GM12878 (cell line): Measurements from ENCODE around the gene CIAPIN1. TPM values are rescaled to one million over a fixed set of nuclear protein-coding genes. Genes with fewer than 3 reads are reported as not detected.

Experiments used
- ATAC-seq: fragments of 200-7000 bp; cut with Tn5 transposase; 3 replicates; pipeline ENCODE4 v1.9.1; 2020; ENCODE audit warnings: mild to moderate bottlenecking, moderate library complexity
- BruUV-seq: library from RNA; stranded (reverse); fragments of 400-500 nt; replicated peaks from 2 replicates; lab custom pipeline; 2021; lab: Mats Ljungman, UMichigan
- CTCF ChIA-PET: fragments of 300-600 bp; sonication (Branson Sonifier 250); formaldehyde crosslinking; extraction: SDS; loops from one replicate; lab custom pipeline; 2021; ENCODE audit warnings: inconsistent platforms; lab: Yijun Ruan, JAX
- POLR2A ChIA-PET: fragments of 350-600 bp; formaldehyde crosslinking; extraction: SDS; loops from one replicate; lab custom pipeline; 2021; ENCODE audit warnings: inconsistent platforms; lab: Charles Lee
- RAD21 ChIA-PET: fragments of 300-600 bp; sonication (Branson Sonifier 250); formaldehyde crosslinking; loops from one replicate; lab custom pipeline; 2023; ENCODE audit warnings: antibody characterized with exemption; ENCODE audit not compliant: unreplicated experiment; lab: Charles Lee
- SMC1A ChIA-PET: fragments of 300-600 bp; sonication (Branson Sonifier 250); formaldehyde crosslinking; loops from one replicate; lab custom pipeline; 2023; ENCODE audit not compliant: unreplicated experiment, uncharacterized antibody; lab: Charles Lee
- DNase-seq: peaks from one replicate; pipeline ENCODE4 v3.0.0-alpha.2; 2011; ENCODE audit warnings: low read depth, low spot score
- FAIRE-seq: peaks from 3 replicates; lab custom pipeline; 2011; peaks lifted over from hg19 to GRCh38; lab: Jason Lieb, UNC
- H2AFZ ChIP-seq: 2 replicates; pipeline ENCODE4 v1.6.0; 2011; ENCODE audit warnings: low read depth, low read length, control low read depth; ENCODE audit not compliant: control insufficient read depth
- H3K27ac ChIP-seq: 2 replicates; pipeline ENCODE4 v1.5.1; 2011; ENCODE audit warnings: control low read depth; ENCODE audit not compliant: control insufficient read depth, insufficient read depth
- H3K27me3 ChIP-seq, 2 experiments: replicated peaks in 1 of 2; 2 replicates each; pipeline versions ENCODE4 v1.6.0 to v1.6.1; 2011; ENCODE audit warnings: low read length in 1 of 2; ENCODE audit not compliant: control insufficient read depth in 2 of 2, insufficient read depth in 2 of 2
- H3K36me3 ChIP-seq, 2 experiments: 2 replicates each; pipeline ENCODE4 v1.5.1; 2011; ENCODE audit warnings: low read length in 1 of 2; ENCODE audit not compliant: control insufficient read depth in 2 of 2, insufficient read depth in 2 of 2
- H3K4me1 ChIP-seq: 2 replicates; pipeline ENCODE4 v1.6.1; 2011; ENCODE audit warnings: mild to moderate bottlenecking, low read length, moderate library complexity, mixed read lengths; ENCODE audit not compliant: control insufficient read depth, insufficient read depth
- H3K4me2 ChIP-seq: 2 replicates; pipeline ENCODE4 v1.6.0; 2011; ENCODE audit warnings: control low read depth; ENCODE audit not compliant: control insufficient read depth, insufficient read depth
- H3K4me3 ChIP-seq: fragments of 200-600 bp; sonication (generic); 2 replicates; pipeline ENCODE4 v1.5.1; 2016
- H3K79me2 ChIP-seq: 2 replicates; pipeline ENCODE4 v1.6.0; 2011; ENCODE audit warnings: low read length; ENCODE audit not compliant: control insufficient read depth, insufficient read depth
- H3K9ac ChIP-seq: 2 replicates; pipeline ENCODE4 v1.8.0; 2011; ENCODE audit warnings: low read length, control low read depth, mixed read lengths; ENCODE audit not compliant: control insufficient read depth, insufficient read depth
- H3K9me3 ChIP-seq: replicated peaks from 3 replicates; pipeline ENCODE4 v1.5.1; 2011; ENCODE audit warnings: mild to moderate bottlenecking, low read length; ENCODE audit not compliant: control insufficient read depth, insufficient read depth
- H4K20me1 ChIP-seq: 2 replicates; pipeline ENCODE4 v1.6.0; 2011; ENCODE audit not compliant: control insufficient read depth, insufficient read depth
- BCL11A ChIP-seq: IDR thresholded peaks from 2 replicates; pipeline ENCODE4 v1.6.1; 2011; ENCODE audit warnings: low read depth, low read length
- WGBS: methylation state at CpG from one replicate; pipeline ENCODE4 v1.1.6; 2016; ENCODE audit warnings: low lambda C conversion rate; ENCODE audit not compliant: insufficient replicate concordance, insufficient coverage; ENCODE audit errors: missing lambda C conversion rate; 5-methylcytosine and 5-hydroxymethylcytosine counted together
- in situ Hi-C: fragments of 300-500 bp; cut with MboI; formaldehyde crosslinking; loops from 9 replicates; pipeline ENCODE4 v1.14.3; 2018; ENCODE audit warnings: mixed read lengths
- intact Hi-C: fragments of 100-400 bp; cut with micrococcal nuclease; formaldehyde crosslinking; loops from one replicate; pipeline ENCODE4 v1.14.2; 2022; ENCODE audit not compliant: unreplicated experiment
- polyA plus RNA-seq, 11 experiments: library from polyadenylated mRNA; depleted of rRNA in 4 of 11; unstranded in 6 of 11; stranded (reverse) in 5 of 11; fragments of >200 nt; fragmentation: Nextera tagmentation in 4 of 11; fragmentation: Illumina TruSeq in 1 of 11; extraction: Ambion mirVana in 4 of 11; extraction: Trizol in 1 of 11; gene quantifications; 1 replicate in 1 of 11; 2 replicates in 10 of 11; pipeline versions ENCODE4 v1.2.1 to v1.2.3, GENCODE V29; 2011 to 2016; ENCODE audit warnings: inconsistent platforms in 2 of 11, missing spikeins in 2 of 11, low read depth in 1 of 11
- total RNA-seq, 4 experiments: library from RNA; depleted of rRNA in 3 of 4; stranded (reverse); fragments of >200 nt in 3 of 4; fragmentation: Illumina TruSeq in 1 of 4; extraction: Trizol in 1 of 4; gene quantifications; 2 replicates each; pipeline versions ENCODE4 v1.2.1 to v1.2.3, GENCODE V29; 2013 to 2021
- TF ChIP-seq, protein P1 (sequence below), 3 experiments: IDR thresholded peaks in 2 of 3; conservative IDR thresholded peaks in 1 of 3; 2 replicates each; pipeline ENCODE4 v1.5.1; 2011; ENCODE audit warnings: low read depth in 3 of 3, low read length in 3 of 3, mild to moderate bottlenecking in 3 of 3, control low read depth in 2 of 3, moderate library complexity in 2 of 3, inconsistent platforms in 1 of 3, mixed read lengths in 1 of 3; ENCODE audit not compliant: control insufficient read depth in 2 of 3, insufficient read depth in 1 of 3; ENCODE audit errors: extremely low read depth in 1 of 3

Gene CIAPIN1
- total and polyA plus RNA-seq, 10 of the 15 experiments (the other 5 are each of a cell fraction or from before 2014, with no cell fraction given), result 46.2 to 150 (median 54.3) TPM

DNA sequence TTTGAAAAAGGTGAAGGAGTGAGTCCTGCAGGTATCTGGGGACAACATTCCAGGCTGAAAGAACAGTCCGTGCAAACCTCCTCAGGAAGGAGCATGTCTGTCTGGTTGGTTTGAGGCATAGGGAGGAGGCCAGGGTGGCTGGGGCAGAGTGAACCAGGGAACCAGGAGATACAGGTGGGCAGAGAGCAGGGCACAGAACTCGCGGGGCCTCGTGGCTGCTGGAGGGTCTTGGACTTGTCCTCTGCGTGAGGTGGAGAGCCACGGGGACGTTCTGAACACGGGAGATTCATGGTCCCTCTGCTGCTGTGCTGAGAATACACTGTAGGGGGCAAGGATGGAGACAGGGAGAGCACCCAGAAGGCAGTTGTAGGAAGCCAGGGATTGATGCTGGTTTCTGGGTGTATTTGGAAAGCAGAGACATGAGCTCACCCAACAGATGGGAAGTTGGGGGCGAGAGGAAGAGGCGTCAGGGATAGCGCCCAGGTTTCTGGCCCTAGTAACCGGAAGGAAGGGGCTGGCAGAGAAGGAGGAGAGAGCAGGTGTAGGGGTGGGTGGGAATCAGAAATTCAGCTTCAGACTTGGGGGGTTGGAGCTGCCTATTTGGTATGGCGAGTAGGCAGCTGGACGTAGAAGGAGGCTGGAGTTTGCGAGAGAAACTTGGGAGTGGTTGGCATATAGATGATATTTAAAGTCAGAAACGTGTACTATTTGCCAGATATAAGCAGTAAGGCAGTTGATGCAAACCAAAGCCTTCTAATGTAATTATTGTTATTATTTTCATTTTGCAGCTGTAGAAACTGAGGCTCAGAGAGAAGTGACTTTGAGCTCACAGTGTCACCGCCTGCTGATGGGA, 43.0 kb downstream of the CIAPIN1 start, which contains the start of gene CCL17:
Gene CCL17, plus strand, starts transcription at position 803 of the 853 bp plus-strand sequence. CDS start 9,166 bp downstream, outside the sequence.
- no peak within 1 kb of the TSS for H3K4me2 ChIP-seq
- no peaks in the 10 kb centered on the region for H3K27me3 ChIP-seq
- FAIRE-seq (no peak), DNase-seq (no peak)
- in situ Hi-C loops, result no loop called here
- CTCF ChIA-PET, result interaction anchor here (1.0 to 1.6 kb wide), 4 partner anchors 10 to 104 kb away, joined by 3 to 4 read pairs (median 3); no protein-coding TSS in a partner anchor
- no peak within 1 kb of the TSS for H3K9ac ChIP-seq
- H3K4me3 ChIP-seq, result no peak within 1 kb of the TSS
- RAD21 ChIA-PET, result interaction anchor here (0.5 to 2.1 kb wide), 4 partner anchors 9 to 103 kb away, joined by 3 to 8 read pairs (median 4); no protein-coding TSS in a partner anchor
- TF ChIP-seq BCL11A, result no peak
- TF ChIP-seq, protein P1, sequence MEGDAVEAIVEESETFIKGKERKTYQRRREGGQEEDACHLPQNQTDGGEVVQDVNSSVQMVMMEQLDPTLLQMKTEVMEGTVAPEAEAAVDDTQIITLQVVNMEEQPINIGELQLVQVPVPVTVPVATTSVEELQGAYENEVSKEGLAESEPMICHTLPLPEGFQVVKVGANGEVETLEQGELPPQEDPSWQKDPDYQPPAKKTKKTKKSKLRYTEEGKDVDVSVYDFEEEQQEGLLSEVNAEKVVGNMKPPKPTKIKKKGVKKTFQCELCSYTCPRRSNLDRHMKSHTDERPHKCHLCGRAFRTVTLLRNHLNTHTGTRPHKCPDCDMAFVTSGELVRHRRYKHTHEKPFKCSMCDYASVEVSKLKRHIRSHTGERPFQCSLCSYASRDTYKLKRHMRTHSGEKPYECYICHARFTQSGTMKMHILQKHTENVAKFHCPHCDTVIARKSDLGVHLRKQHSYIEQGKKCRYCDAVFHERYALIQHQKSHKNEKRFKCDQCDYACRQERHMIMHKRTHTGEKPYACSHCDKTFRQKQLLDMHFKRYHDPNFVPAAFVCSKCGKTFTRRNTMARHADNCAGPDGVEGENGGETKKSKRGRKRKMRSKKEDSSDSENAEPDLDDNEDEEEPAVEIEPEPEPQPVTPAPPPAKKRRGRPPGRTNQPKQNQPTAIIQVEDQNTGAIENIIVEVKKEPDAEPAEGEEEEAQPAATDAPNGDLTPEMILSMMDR (IDR thresholded peaks at IDR 0.05 in 2 of 3, conservative IDR thresholded peaks at IDR 0.05 in 1 of 3; ENCODE audit: control insufficient read depth in 2 of 3, extremely low read depth in 1 of 3, insufficient read depth in 1 of 3, low read depth in 3 of 3, low read length in 3 of 3), result 0 out of 6 replicates have a peak, but pooled peaks of 1 of the 3 experiments have one; percentile 3
- TF ChIP-seq, all 136 proteins: peak for 1
- 84% methylated on average over 17 of the region's 17 CpGs for WGBS
- Histone ChIP-seq H3K27ac (no peak within 1 kb of the TSS), H3K4me1 (peaks cover 7% of the 10 kb centered on the region), H3K36me3 (no peaks in the 10 kb centered on the region), H3K9me3 (no peaks in the 10 kb centered on the region), H3K79me2 (no peaks in the 10 kb centered on the region), H2AFZ (no peak within 1 kb of the TSS), H4K20me1 (no peaks in the 10 kb centered on the region)
- ChIA-PET SMC1A (interaction anchor here (0.7 to 2.6 kb wide), 11 partner anchors 9 to 101 kb away, joined by 3 to 10 read pairs (median 4); no protein-coding TSS in a partner anchor), POLR2A (interaction anchor here (1.1 to 1.5 kb wide), 3 partner anchors 9 to 22 kb away, joined by 3 to 8 read pairs (median 4); no protein-coding TSS in a partner anchor)
- intact Hi-C loops, result no loop called here
- BruUV-seq, result no TSS peak
- no peak for ATAC-seq
